ENCODE data around the gene NRCAM.
"Not testable (repeated sequence)": the region's sequence is repeated elsewhere in the genome, so short reads cannot be mapped to it uniquely, and the experiment has no call there.

Gene NRCAM

DNA sequence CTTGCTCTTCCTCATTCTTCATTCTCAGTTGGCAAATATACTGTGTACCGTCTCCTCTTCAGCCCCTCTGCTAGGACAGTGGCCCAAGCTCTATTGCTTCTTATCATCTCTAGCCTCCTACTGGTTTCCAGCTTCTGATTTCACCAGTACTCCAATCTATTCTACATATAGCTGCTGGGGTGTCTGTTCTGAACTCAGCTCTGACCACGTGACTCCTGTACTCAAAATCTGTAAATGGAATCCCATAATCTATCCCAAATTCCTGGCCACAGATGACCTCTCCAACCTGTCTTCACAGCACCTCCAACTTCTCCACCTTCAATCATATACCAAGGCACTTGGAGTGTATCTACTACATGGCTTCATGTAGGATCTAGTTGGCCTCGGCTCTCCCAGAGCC lies 152.9 kb downstream of the NRCAM start:
- DNase-seq: no peak

DNA sequence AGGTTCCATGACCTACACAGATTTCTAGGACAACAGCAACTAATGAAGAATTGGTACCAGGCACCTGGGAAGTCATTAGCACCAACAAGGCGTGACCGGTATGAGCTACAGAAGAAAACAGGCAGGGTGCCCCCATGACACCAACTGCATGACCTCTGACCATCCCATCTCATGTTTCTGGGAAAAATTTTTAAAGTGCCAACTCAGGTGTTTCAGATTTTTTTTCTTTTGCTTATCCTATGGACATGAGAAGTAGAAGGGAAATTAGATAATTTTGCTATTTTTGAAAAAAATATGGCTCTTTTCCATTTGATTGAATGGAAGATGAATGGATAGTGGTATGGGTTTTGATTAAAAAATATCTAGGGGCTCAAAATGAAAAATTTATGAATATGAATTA lies 154.8 kb downstream of the NRCAM start:
- DNase-seq: no peak

DNA sequence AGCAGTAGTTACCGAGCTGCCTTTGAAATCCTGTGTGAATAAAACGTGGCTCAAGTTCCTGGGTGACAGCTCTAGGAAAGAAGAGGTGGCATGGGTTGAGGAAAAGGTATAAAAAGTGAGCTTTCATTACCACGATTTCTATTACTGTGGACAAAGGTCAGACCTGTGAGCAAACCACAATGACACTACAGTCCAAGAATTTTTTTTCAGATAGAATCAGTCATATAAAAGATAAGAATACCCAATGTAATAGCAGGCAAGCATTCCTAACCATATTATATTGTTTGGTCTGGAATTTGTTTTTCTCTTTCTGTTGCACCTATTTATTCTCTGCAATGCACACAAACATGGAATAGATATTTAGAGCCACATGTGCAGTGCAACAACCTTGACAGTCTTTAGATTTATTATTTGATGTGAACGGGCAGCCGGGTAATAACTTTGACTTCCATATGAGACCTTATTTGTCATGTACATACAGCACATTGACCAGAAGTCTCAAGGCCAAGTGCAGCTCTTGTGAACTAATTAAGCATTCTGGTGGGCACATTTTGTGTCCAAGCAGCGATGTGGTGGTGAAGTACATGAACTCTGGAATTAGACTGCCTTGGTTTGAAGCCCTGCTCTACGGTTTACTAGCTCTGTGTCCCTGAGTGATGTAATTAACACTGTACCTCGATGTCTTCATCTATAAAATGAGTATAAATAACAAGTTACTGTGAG lies 156.8 kb downstream of the NRCAM start:
- no peak for DNase-seq

DNA sequence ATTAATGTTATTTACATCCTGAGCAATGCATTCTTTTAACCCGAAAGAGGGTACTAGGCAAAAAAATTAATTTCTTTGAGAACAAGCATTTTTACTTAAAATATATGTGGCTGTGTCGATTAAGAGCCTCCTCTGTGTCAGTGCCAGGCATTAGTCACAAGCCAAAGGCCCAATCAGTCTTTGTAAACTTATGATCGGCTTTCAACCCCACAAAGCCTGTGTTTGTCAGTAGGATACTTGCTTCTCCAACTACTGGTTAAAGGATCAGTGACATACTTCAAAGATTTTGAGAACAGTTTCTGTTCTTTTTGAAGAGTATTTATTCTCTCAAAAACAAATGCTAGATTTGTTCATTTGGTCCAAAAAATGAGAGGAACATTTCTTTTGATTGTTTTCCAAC lies 159.3 kb downstream of the NRCAM start:
- no peak for DNase-seq

DNA sequence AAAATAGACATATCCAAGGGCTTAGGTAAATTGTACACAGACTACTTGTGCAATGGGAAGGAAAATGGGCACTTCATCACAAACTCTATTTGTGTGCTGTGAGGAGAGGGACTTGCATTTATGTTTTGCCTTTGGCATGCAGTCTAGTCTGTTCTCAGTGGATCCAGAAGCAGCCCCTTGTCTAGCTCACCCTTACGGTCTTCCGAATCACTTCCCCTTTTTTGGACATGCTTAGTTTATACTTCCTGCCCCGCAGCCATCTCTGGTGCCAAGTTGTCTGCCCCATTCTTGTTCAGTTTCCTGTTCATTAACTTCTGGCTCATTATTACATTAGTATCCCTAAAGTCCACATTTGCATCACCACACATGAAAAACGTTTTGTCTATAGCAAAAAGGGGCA lies 161.6 kb downstream of the NRCAM start:
- no peak for DNase-seq

DNA sequence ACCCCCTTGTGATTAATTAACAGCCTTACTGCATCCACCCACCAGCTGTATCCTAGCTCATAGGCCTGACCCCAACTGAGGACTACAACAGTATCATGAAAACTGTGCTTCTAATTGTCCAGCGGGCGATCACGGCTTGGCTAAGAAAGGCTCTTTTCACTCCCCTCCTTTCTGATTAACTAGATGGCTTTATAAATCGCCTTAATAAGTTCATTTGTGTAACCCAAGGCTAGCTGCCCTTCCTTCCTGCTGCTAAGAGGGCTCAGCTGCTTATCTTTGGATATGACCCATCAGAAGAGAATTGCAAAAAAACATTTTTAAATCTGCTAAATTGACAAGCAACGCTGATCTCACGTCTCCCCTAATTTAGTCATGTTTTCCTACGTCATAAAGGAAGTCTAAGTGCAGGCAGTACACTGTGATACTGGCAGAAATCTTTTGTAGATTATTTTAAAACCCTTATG lies 163.1 kb downstream of the NRCAM start:
- DNase-seq: no peak

DNA sequence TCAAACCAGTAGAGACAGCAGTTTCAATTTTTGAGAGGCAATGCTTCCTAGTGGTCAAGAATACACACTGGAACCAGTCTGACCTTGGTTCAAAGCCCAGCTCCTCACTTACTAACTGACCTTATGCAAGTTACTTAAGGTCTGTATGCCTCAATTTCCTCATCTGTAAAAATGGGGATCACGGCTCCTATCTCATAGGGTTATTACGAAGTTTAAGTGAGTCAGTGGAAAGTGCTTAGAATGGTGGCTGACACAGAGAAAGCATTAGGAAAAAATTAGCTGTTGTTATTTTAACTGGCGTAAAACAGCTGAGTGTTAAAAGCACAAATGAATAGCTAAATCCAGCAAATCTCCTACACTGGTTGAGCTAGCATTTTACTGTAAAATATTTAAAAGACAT lies 163.7 kb downstream of the NRCAM start:
- DNase-seq: no peak

DNA sequence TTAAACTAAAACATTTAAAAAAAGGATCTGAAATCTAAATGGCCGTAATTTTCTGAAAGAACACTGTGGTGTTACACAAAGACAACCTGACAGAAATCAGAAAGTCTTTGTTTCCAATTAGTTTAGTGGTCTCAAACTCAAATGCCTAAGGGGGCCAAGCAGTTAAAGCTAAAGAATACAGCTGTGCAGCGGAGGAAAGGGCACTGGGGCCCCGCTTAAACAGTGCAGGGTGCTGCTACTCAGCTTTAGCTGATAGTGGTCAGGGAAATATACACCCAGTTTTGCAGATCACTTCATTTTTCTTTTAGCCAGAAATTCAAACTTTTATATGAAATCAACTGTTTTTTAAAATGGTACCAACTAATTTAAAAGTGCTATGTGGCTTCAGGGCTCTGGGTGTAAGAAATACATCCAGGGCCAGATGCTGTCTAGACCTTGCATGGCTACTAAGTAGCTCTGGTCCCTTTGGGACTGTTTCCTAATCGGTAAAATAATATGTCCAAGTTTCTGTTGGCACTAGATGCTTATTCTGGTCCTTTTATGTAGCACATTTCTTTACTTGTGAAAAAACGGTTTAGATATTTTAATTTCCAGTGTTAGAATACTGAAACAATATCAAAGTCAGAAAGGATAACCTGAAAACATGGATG lies 164.3 kb downstream of the NRCAM start:
- no peak for DNase-seq

- no peak for DNase-seq
Measured at GRCh38 chr7:108291152-108291508, 165.1 kb downstream of the NRCAM start.

DNA sequence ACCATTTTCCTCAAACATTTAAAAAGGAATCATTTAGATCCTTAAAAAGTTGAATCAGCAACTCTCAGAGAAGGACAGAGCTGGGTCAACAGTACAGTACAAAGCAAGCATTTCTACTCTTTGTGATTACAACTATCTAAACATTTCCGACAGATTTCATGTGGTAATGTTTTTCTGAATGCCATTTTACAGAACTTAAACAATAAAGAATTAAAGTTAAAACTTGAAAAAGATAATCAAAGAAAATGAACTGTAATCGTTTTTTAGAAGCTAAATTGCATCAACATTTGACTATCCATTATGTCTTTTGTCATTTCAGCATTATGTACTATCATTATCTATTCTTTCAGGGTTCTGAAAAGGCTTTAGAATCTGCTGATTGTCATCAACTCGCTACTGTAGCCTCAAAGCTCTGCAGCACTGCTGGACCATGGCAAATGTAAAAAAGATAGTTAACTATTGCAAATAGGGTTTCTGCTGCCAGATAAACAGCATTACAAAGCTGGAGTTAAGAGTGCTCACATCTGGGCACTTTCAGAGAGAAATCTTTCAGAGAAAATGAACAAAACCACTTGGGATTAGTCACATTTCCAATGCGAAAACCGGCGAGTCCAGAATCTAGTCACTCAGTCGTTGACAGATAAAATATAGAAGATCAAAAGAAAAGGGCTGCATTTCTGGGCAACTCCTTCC lies 165.6 kb downstream of the NRCAM start:
- DNase-seq: no peak

GRCh38 chr7:108289852-108290251 lies 166.4 kb downstream of the NRCAM start:
- no peak for DNase-seq

GRCh38 chr7:108287857-108288256 lies 168.4 kb downstream of the NRCAM start:
- no peak for DNase-seq

DNA sequence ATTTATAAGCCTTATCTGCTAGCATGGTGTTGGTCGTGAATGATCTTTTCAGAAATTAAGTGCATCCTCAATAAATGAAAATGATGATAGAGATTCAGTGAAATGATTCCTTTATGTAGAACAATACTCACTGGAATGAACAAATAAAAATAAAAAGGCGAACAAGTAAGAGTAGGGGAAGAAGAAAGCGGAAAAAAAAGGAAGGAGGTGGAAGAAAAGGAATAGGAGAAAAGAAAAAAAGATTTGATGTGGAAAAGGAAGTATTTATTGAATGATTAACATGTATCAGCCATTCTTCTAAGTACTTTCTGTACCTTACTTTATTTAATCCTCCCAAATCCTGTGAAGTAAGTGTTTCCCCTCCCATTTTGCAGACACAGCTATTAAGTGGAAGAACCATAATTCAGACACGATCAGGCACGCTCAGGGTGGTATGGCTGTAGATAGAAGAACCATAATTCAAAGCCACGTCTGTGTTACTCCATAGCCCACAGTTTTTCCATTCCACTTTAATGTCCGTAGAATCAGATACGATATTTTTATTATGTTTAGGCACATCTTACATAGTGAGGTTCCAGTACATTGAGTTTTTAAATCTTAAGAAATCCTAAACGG lies 169.8 kb downstream of the NRCAM start:
- DNase-seq: no peak

DNA sequence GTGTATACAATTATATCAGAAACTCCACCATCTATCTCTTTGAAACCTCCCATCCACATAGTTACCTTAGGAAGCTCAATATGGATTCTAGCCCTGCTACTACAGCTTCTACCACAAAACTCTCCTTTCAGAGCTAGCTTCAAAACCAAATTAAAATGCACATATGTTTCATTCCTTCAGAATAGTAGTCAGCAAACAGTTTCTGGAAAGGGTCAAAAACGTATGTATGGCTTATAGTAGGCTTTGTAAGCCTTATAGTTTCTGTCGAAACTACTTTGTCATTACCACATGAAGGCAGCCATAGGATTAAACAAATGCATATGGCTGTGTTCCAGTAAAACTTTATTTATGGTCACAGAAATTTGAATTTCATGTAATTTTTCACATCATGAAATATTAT lies 170.5 kb downstream of the NRCAM start:
- no peak for DNase-seq

DNA sequence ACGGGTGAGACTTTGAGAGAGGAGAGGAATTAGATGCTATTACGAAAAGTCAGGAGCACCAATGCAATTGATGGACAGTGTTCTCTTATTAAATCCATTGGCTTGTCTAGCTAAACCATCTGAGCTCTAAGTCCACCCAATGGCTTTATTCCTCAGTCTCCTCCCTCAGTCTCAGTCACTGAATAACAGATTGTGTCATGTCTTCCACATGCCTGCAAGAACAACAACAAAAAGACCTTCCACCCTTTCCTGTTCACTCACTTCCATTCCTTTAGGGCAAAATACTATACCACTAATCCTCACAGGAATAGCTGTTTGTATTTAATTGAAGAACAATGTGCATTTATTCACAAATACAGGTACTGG lies 171.2 kb downstream of the NRCAM start:
- DNase-seq: no peak

DNA sequence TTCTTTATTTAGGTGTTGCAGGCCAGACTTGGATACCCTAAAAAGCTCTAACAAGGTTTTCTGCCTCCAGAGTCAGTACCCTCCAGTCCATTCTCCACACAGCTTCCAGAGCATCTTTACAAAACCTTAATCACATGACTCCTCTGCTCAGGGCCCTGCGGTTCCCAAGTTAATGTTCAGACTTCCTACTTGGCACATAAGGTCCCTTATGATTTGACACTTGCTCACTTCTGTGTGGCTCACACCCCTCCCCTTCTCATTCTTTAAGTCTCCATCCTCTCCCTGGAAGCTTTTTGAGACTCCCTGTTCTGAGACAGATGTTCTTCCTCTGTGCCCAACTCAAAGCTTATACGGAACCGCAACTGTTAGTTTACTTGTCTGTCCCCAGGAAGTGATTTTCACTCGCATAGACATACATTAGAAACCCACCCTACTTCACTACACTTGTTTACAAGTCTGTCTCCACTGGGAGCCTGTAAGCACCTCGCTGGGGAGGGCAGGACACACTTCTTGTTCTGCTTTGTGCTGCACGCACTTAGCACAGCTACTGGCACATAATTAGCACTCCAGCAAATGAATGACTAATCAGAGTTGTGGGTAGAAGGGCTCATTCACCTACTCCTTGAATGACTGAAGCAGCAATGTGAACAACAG lies 171.8 kb downstream of the NRCAM start:
- DNase-seq: no peak

- DNase-seq: no peak
Measured at GRCh38 chr7:108283252-108283651, 173.0 kb downstream of the NRCAM start.

DNA sequence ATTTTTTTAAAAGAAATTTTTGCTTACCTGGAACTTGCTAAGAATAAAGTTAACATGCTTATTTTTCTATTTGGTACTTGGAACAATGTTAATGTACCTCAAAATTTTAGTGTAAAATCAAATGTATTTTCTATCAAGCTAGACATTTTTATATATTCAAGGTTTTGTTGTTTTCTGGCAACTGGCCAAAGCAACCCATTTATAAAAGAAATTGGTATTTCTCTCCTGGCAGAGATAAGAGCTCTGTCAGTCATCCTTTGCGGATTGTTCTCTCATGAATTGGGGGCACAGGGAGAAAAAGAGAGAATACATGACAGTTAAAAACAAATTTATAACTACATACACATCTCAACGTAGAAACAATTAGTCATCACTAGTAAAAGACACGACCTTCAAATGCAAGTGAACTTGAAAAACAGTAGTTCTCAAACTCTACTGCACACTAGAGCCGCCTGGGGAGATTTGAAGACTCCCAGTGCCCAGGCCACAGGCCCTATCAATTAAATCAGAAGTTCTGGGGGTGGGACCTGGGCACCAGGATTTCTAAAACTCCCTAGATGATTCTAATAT lies 173.7 kb downstream of the NRCAM start:
- no peak for DNase-seq

- no peak for DNase-seq
Measured at GRCh38 chr7:108280136-108280535, 176.1 kb downstream of the NRCAM start.

DNA sequence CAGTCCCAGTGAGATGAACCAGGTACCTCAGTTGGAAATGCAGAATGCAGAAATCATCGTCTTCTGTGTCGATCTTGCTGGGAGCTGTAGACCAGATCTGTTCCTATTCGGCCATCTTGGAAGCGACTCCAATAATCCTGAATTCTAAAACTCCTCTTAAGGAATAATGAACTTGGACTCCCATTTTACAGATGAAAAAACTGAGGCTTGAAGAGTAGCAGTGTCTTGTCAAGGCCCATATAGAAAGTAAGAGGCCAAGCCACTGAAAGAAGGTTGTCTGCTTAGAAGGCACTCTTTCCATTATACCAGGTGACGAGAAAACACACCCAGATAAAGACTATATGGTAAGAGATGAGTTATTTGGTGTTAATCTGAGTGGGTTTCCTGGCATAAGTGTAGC lies 177.5 kb downstream of the NRCAM start:
- no peak for DNase-seq

- DNase-seq: no peak
Measured at GRCh38 chr7:108278281-108278680, 178.0 kb downstream of the NRCAM start.

DNA sequence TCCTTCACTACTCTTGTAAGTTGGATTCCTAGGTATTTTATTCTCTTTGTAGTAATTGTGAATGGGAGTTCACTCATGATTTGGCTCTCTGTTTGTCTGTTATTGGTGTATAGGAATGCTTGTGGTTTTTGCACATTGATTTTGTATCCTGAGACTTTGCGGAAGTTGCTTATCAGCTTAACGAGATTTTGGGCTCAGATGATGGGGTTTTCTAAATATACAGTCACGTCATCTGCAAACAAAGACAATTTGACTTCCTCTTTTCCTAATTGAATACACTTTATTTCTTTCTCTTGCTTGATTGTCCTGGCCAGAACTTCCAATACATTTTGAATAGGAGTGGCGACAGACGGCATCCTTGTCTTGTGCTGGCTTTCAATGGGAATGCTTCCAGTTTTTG lies 181.8 kb downstream of the NRCAM start:
- not testable (repeated sequence) for DNase-seq

DNA sequence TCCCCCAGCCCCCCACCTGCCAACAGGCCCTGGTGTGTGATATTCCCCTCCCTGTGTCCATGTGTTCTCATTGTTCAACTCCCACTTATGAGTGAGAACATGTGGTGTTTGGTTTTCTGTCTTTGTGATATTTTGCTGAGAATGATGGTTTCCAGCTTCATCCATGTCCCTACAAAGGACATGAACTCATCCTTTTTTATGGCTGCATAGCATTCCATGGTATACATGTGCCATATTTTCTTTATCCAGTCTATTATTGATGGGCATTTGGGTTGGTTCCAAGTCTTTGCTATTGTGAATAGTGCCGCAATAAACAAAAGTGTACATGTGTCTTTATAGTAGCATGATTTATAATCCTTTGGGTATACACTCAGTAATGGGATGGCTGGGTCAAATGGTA lies 183.3 kb downstream of the NRCAM start:
- DNase-seq: not testable (repeated sequence)

Measured in inflammatory macrophage treated with lipopolysaccharide for 4 hours (primary cell).